Loucy (cell line): ENCODE data around the gene POLD1.
A peak's percentile ranks its signal among the peaks of the same experiment; 100 is the strongest.
"Not testable (repeated sequence)": the region's sequence is repeated elsewhere in the genome, so short reads cannot be mapped to it uniquely, and the experiment has no call there.

Source experiments
- H2AFZ ChIP-seq: fragments of 200-600 bp; sonication (generic); 2 replicates; pipeline ENCODE4 v1.6.0; 2016; ENCODE audit warnings: antibody characterized with exemption, mild to moderate bottlenecking, low read length, moderate library complexity
- H3F3A ChIP-seq: fragments of 200-600 bp; 2 replicates; pipeline ENCODE4 v1.6.0; 2016; ENCODE audit warnings: antibody characterized with exemption, low read depth, mild to moderate bottlenecking
- H3K27me3 ChIP-seq: fragments of 200-600 bp; sonication (generic); 2 replicates; pipeline ENCODE4 v1.6.1; 2014; ENCODE audit warnings: low read length, mild to moderate bottlenecking; ENCODE audit not compliant: insufficient read depth, poor library complexity, severe bottlenecking
- H3K36me3 ChIP-seq: fragments of 200-600 bp; sonication (generic); 2 replicates; pipeline ENCODE4 v1.6.1; 2016; ENCODE audit warnings: low read length; ENCODE audit not compliant: insufficient read depth
- H3K4me1 ChIP-seq: fragments of 200-600 bp; sonication (generic); 2 replicates; pipeline ENCODE4 v1.5.1; 2014; ENCODE audit warnings: low read length, mild to moderate bottlenecking; ENCODE audit not compliant: insufficient read depth, poor library complexity, severe bottlenecking
- H3K4me2 ChIP-seq: fragments of 200-600 bp; sonication (generic); 2 replicates; pipeline ENCODE4 v1.6.0; 2014; ENCODE audit warnings: antibody characterized with exemption, low read length, low read depth, mild to moderate bottlenecking; ENCODE audit not compliant: poor library complexity, severe bottlenecking
- H3K4me3 ChIP-seq: fragments of 200-600 bp; sonication (generic); 2 replicates; pipeline ENCODE4 v1.5.1; 2014; ENCODE audit warnings: low read length, mild to moderate bottlenecking, mixed read lengths; ENCODE audit not compliant: poor library complexity, severe bottlenecking
- H3K79me2 ChIP-seq: fragments of 200-600 bp; sonication (generic); 2 replicates; pipeline ENCODE4 v1.6.1; 2014; ENCODE audit warnings: low read length; ENCODE audit not compliant: insufficient read depth
- H3K9ac ChIP-seq: fragments of 200-600 bp; sonication (generic); 2 replicates; pipeline ENCODE4 v1.6.0; 2014; ENCODE audit warnings: mild to moderate bottlenecking, low read depth, low read length, moderate library complexity; ENCODE audit not compliant: poor library complexity, severe bottlenecking
- H3K9me2 ChIP-seq: fragments of 200-600 bp; sonication (generic); replicated peaks from 2 replicates; pipeline ENCODE4 v1.6.1; 2016; ENCODE audit warnings: low read depth, low read length, mixed read lengths
- H3K9me3 ChIP-seq: fragments of 200-600 bp; sonication (generic); 2 replicates; pipeline ENCODE4 v1.6.1; 2014; ENCODE audit warnings: mild to moderate bottlenecking, antibody characterized with exemption, low read length, low read depth; ENCODE audit not compliant: insufficient read depth
- H4K20me1 ChIP-seq: fragments of 200-600 bp; sonication (generic); 2 replicates; pipeline ENCODE4 v1.6.0; 2014; ENCODE audit warnings: antibody characterized with exemption, low read length, mild to moderate bottlenecking; ENCODE audit not compliant: insufficient read depth, poor library complexity, severe bottlenecking
- EZH2phosphoT487 ChIP-seq: fragments of 200-600 bp; IDR thresholded peaks from 2 replicates; pipeline ENCODE4 v1.6.1; 2018; ENCODE audit warnings: antibody characterized with exemption, mild to moderate bottlenecking, moderate library complexity, borderline replicate concordance
- TF ChIP-seq, protein P1 (sequence below): fragments of 200-600 bp; sonication (generic); conservative IDR thresholded peaks from 2 replicates; pipeline ENCODE4 v1.5.1; 2014; ENCODE audit warnings: mild to moderate bottlenecking, antibody characterized with exemption, low read length

Gene POLD1

DNA sequence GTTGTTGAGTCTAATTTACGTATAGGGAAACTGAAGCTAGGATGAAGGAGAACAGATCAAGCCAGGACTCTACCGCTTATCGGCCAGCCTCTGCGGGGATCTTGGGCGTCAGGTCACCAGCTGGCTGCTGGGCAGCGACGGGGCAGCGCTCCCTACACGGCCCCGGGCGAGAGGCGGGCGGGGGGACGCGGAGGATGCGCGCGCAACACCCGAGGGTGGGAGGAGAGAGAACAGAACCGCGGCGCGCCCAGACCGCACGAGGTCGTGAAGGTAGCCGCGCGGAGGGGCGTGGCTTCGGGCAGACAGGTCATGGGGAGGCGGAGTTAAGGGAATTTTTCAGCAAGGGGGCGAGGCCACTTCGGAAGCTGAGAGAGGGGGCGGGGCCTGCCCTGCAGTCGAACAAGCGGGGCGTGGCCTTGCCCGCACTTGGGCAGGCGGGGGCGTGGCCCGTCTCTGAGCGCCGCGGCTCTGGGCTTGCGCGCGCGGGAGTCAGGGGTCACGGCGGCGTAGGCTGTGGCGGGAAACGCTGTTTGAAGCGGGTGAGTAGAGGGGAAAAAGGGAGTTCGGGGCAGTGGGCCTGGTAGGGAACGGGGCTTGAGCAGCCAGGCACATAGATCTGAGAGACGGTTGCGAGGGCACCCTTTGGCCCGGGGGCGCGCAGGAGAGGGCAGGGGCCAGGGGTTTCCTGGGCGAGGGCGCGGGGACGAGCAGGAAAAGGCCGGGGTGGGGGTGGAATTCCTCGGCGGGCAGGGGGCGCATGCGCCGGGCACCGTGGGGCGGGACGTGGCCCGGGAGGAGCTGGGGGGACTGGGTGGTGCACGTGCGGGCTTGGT, at the start of gene POLD1:
Gene POLD1 (plus strand): TSS at position 496 of the 833 bp plus-strand sequence. CDS start 14,505 bp downstream, outside the sequence.
- Histone ChIP-seq H3F3A (peaks cover 8% of the 10 kb centered on the region; the same call in 1 of the 2 replicates), H3K27me3 (no peaks in the 10 kb centered on the region), H3K9me3 (no peaks in the 10 kb centered on the region), H3K4me3 (peak within 1 kb of the TSS; percentile 83), H3K9me2 (no peaks in the 10 kb centered on the region), H3K4me2 (peak within 1 kb of the TSS; percentile 89), H3K9ac (peak within 1 kb of the TSS; percentile 80), H2AFZ (peak within 1 kb of the TSS; percentile 62), H3K36me3 (peaks cover 15% of the 10 kb centered on the region; the same call in 1 of the 2 replicates), H4K20me1 (peaks cover 25% of the 10 kb centered on the region), H3K4me1 (peaks cover 15% of the 10 kb centered on the region), H3K79me2 (peaks cover 47% of the 10 kb centered on the region)
- TF ChIP-seq, protein P1, sequence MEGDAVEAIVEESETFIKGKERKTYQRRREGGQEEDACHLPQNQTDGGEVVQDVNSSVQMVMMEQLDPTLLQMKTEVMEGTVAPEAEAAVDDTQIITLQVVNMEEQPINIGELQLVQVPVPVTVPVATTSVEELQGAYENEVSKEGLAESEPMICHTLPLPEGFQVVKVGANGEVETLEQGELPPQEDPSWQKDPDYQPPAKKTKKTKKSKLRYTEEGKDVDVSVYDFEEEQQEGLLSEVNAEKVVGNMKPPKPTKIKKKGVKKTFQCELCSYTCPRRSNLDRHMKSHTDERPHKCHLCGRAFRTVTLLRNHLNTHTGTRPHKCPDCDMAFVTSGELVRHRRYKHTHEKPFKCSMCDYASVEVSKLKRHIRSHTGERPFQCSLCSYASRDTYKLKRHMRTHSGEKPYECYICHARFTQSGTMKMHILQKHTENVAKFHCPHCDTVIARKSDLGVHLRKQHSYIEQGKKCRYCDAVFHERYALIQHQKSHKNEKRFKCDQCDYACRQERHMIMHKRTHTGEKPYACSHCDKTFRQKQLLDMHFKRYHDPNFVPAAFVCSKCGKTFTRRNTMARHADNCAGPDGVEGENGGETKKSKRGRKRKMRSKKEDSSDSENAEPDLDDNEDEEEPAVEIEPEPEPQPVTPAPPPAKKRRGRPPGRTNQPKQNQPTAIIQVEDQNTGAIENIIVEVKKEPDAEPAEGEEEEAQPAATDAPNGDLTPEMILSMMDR: no peak
- no peak for TF ChIP-seq EZH2phosphoT487

DNA sequence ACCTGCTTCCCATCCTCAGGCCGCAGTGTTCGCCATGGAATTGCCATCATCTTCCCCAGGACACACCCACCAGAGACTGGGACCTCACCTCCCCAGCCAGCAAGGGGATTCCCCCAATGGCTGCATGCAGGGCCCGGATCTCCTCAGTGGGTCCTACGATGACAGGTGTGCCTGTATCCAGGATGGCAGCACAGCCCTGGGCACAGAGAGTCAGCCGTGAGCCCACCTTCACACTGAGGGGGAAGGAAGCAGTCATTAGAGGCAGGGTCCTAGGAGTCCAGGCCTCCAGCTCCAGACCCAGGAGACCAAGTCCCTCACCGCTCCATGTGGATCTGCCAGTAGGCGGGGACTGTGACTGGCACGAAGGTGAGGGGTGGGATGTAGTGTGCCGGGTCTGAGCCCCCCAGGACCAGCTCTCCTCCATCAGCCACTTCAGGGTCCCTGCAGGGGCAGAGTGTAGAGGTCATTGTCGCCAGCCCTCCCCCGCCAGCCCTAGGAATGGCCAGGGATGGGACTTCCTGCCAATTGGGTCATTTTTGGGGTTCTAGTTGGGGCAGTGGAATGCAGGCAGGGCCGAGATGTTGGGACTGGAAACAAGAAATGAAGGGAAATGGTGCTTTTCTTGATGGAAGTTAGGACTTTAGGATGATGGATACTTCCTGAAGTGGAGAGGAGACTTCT, 49.3 kb upstream of the POLD1 start:
- no peaks in the 10 kb centered on the region for H3K9me3 ChIP-seq
- no peak overlapping the region for H3K9ac ChIP-seq
- H3K9me2 ChIP-seq: no peaks in the 10 kb centered on the region
- H3K4me2 ChIP-seq: no peak overlapping the region
- no peaks in the 10 kb centered on the region for H4K20me1 ChIP-seq
- no peak overlapping the region for H2AFZ ChIP-seq
- no peak for TF ChIP-seq EZH2phosphoT487
- TF ChIP-seq, protein P1: no peak
- no peaks in the 10 kb centered on the region for H3K27me3 ChIP-seq
- H3F3A ChIP-seq: no peaks in the 10 kb centered on the region
- H3K79me2 ChIP-seq: no peaks in the 10 kb centered on the region
- H3K36me3 ChIP-seq: no peaks in the 10 kb centered on the region
- no peaks in the 10 kb centered on the region for H3K4me1 ChIP-seq
- no peak overlapping the region for H3K4me3 ChIP-seq

DNA sequence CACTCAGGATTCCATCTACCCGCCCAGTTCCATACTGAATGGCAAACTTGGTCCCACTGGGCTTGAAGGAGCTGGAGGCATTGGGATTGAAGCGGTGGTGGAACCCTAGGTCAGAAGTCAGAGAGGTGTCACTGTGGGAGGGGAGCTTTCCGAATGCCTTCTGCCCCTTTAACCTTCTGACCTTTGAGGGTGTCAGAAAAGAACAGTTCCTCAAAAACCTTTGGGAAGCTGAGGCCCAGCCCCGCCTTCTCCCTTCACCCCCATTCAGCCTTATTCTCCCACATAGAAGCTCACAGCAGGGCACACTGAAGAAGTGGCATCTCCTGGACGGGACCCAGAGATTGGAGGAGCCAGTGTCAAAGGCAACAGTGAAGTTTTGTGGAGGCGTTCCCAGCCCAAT, 47.1 kb upstream of the POLD1 start:
- H3K9me3 ChIP-seq, H3K9ac ChIP-seq, H2AFZ ChIP-seq, H3K4me2 ChIP-seq, H3F3A ChIP-seq, H3K27me3 ChIP-seq, H3K9me2 ChIP-seq, H3K4me3 ChIP-seq, H4K20me1 ChIP-seq, H3K79me2 ChIP-seq, H3K36me3 ChIP-seq, H3K4me1 ChIP-seq: not testable (repeated sequence)
